Peyer's patch (tissue), 4 donors: ENCODE data around the gene LIG4.

Experiments
- POLR2A ChIP-seq, 2 donors: fragments of 450-650 bp; IDR thresholded peaks; one replicate each; pipeline ENCODE4 v1.5.1; 2017; ENCODE audit warnings: antibody characterized with exemption in 2 of 2, mild to moderate bottlenecking in 2 of 2, moderate library complexity in 2 of 2
- TF ChIP-seq, protein P1 (sequence below), 6 experiments: fragments of 450-650 bp in 4 of 6; fragments of 200-600 bp in 2 of 6; sonication (generic) in 1 of 6; IDR thresholded peaks; one replicate each; pipeline ENCODE4 v1.5.1; 2017 to 2019; ENCODE audit warnings: antibody characterized with exemption in 6 of 6, mild to moderate bottlenecking in 3 of 6, moderate library complexity in 1 of 6

DNA sequence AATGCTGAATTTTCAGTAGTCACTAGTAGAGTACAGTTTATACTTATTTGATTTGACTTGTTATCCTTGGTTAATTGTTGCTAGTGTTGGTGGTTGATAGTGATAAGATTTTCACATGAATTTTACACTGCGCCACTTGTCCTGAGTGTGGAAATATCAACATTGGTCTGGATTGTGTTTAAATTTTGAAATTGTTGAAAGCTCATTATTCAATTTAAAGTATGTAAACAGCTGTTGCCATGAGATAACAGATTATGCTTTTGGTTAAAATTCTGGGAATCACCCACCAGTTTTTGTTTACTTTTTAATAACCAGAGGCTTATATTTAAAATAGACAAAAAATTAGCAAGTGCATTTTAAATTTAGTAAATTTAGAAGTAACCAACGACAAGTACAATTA, 41.9 kb upstream of the LIG4 start:
- TF ChIP-seq, protein P1, sequence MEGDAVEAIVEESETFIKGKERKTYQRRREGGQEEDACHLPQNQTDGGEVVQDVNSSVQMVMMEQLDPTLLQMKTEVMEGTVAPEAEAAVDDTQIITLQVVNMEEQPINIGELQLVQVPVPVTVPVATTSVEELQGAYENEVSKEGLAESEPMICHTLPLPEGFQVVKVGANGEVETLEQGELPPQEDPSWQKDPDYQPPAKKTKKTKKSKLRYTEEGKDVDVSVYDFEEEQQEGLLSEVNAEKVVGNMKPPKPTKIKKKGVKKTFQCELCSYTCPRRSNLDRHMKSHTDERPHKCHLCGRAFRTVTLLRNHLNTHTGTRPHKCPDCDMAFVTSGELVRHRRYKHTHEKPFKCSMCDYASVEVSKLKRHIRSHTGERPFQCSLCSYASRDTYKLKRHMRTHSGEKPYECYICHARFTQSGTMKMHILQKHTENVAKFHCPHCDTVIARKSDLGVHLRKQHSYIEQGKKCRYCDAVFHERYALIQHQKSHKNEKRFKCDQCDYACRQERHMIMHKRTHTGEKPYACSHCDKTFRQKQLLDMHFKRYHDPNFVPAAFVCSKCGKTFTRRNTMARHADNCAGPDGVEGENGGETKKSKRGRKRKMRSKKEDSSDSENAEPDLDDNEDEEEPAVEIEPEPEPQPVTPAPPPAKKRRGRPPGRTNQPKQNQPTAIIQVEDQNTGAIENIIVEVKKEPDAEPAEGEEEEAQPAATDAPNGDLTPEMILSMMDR (IDR thresholded peaks at IDR 0.05), result no peak
- no peak for TF ChIP-seq POLR2A (IDR thresholded peaks at IDR 0.05)
